OCI-LY7 (cell line): ENCODE results near the gene PLIN5. TPM values are rescaled to one million over a fixed set of nuclear protein-coding genes. Genes with fewer than 3 reads are reported as not detected.

Experiments
- BruUV-seq: library from RNA; stranded (reverse); fragments of 400-500 nt; replicated peaks from 2 replicates; lab custom pipeline; 2021; lab: Mats Ljungman, UMichigan
- CTCF ChIA-PET: fragments of 300-600 bp; sonication (Branson Sonifier 250); formaldehyde crosslinking; loops from one replicate; lab custom pipeline; 2022; ENCODE audit warnings: antibody characterized with exemption; ENCODE audit not compliant: unreplicated experiment; lab: Charles Lee
- POLR2A ChIA-PET: fragments of 300-600 bp; sonication (Branson Sonifier 250); formaldehyde crosslinking; loops from one replicate; lab custom pipeline; 2022; ENCODE audit warnings: antibody characterized with exemption; lab: Charles Lee
- DNase-seq: peaks from one replicate; pipeline ENCODE4 v3.0.0-alpha.2; 2015; ENCODE audit warnings: low spot score
- H2AFZ ChIP-seq: fragments of 200-600 bp; sonication (generic), shearing (Covaris generic); 2 replicates; pipeline ENCODE4 v1.6.1; 2014; ENCODE audit warnings: mild to moderate bottlenecking, antibody characterized with exemption, low read length, moderate library complexity
- H3K27ac ChIP-seq: fragments of 200-600 bp; sonication (generic); 2 replicates; pipeline ENCODE4 v1.5.1; 2014; ENCODE audit warnings: mixed run types, low read depth, mild to moderate bottlenecking, moderate library complexity, low read length, inconsistent platforms; ENCODE audit not compliant: poor library complexity, severe bottlenecking
- H3K36me3 ChIP-seq: fragments of 200-600 bp; sonication (generic); 2 replicates; pipeline ENCODE4 v1.6.1; 2014; ENCODE audit warnings: mild to moderate bottlenecking, antibody characterized with exemption, low read length, moderate library complexity, mixed read lengths; ENCODE audit not compliant: insufficient read depth
- H3K4me1 ChIP-seq: fragments of 200-600 bp; sonication (generic); 2 replicates; pipeline ENCODE4 v1.5.1; 2014; ENCODE audit warnings: mild to moderate bottlenecking, low read length; ENCODE audit not compliant: insufficient read depth, poor library complexity, severe bottlenecking
- H3K4me2 ChIP-seq: fragments of 200-600 bp; sonication (generic); 2 replicates; pipeline ENCODE4 v1.6.1; 2014; ENCODE audit warnings: mild to moderate bottlenecking, low read length
- H3K4me3 ChIP-seq: fragments of 200-600 bp; sonication (generic); 2 replicates; pipeline ENCODE4 v1.5.1; 2014; ENCODE audit warnings: mild to moderate bottlenecking, low read depth, low read length; ENCODE audit not compliant: poor library complexity, severe bottlenecking
- H3K79me2 ChIP-seq: fragments of 200-600 bp; sonication (generic); 2 replicates; pipeline ENCODE4 v1.6.1; 2016; ENCODE audit warnings: low read depth, mild to moderate bottlenecking, low read length, moderate library complexity, mixed read lengths; ENCODE audit not compliant: insufficient read depth
- H3K9me2 ChIP-seq: fragments of 200-600 bp; sonication (generic); 2 replicates; pipeline ENCODE4 v1.6.1; 2016; ENCODE audit warnings: mild to moderate bottlenecking, low read length, mixed read lengths; ENCODE audit not compliant: insufficient read depth
- H3K9me3 ChIP-seq: fragments of 200-600 bp; sonication (generic); 2 replicates; pipeline ENCODE4 v1.6.1; 2014; ENCODE audit warnings: mild to moderate bottlenecking, mixed run types, low read length, mixed read lengths
- H4K20me1 ChIP-seq: fragments of 200-600 bp; sonication (generic); 2 replicates; pipeline ENCODE4 v1.6.1; 2014; ENCODE audit warnings: mild to moderate bottlenecking, antibody characterized with exemption, low read length, moderate library complexity, mixed read lengths; ENCODE audit not compliant: insufficient read depth
- CTCF ChIP-seq: fragments of 200-600 bp; sonication (generic); conservative IDR thresholded peaks from 2 replicates; pipeline ENCODE4 v1.5.1; 2014; ENCODE audit warnings: mild to moderate bottlenecking, antibody characterized with exemption, low read length, moderate library complexity, mixed read lengths
- EZH2phosphoT487 ChIP-seq: fragments of 200-600 bp; sonication (generic); IDR thresholded peaks from 2 replicates; pipeline ENCODE4 v1.6.1; 2018; ENCODE audit warnings: low read depth, borderline replicate concordance, mild to moderate bottlenecking, mixed run types, antibody characterized with exemption, low read length, moderate library complexity, mixed read lengths
- intact Hi-C: fragments of 100-400 bp; cut with micrococcal nuclease; formaldehyde crosslinking; loops from one replicate; pipeline ENCODE4 v1.10.0; 2022; ENCODE audit not compliant: unreplicated experiment
- total RNA-seq, 2 experiments: library from RNA; depleted of rRNA in 1 of 2; stranded (reverse); fragments of >200 nt in 1 of 2; shearing (Covaris generic) in 1 of 2; gene quantifications; 2 replicates each; pipeline ENCODE4 v1.2.3, GENCODE V29; 2014 to 2022

Gene PLIN5
- total RNA-seq, 2 experiments from 2014 or later: 0.85 to 1.9 TPM

DNA sequence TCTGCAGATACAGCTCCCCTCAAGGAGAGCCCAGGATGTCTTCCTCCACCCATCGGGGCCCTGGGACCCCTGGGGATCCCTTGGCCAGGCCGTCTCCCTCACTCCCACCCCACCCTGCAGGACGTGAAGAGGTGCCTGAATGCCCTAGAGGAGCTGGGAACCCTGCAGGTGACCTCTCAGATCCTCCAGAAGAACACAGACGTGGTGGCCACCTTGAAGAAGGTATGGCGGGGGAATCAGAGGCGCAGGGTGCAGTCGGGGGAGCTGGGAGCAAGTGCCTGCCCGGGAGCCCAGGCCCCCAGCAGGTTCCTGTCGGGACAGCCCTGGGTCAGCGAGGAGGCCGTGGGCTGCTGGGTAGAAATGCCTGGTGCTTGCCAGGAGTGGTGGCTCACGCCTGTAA lies 36.3 kb downstream of the PLIN5 start:
- BruUV-seq: no TSS peak
- intact Hi-C loops: no loop called here
- POLR2A ChIA-PET: no interaction called here

DNA sequence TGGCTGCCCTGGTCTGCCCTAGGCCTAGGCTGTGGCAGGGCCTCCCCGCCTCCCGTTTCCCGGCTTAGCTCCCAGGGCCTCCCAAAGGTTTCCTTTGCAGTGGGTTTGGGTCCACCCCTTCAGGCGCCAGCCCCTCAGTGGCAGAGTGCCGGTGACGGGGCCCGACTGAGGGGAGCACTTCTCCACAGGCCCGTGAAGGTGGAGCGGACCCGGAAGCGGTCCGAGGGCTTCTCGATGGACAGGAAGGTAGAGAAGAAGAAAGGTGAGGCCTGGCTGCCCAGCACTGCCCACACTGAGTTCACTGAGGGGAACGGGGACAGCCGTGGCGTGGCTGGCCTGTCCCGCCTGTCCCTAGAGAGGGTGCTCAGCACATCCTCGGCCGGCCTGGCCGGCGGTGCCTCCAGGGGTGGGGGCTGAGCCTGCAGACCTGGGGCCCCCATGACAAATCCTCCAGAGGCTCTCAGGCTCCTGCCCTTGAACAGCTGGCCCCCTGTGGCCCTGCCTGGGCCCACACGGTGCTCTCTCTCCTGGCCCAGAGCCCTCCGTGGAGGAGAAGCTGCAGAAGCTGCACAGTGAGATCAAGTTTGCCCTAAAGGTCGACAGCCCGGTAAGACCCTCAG lies 37.1 kb downstream of the PLIN5 start:
- ChIA-PET POLR2A (no interaction called here), CTCF (no interaction called here)
- H3K9me3 ChIP-seq: no peaks in the 10 kb centered on the region
- H3K4me1 ChIP-seq: no peaks in the 10 kb centered on the region
- H4K20me1 ChIP-seq: no peaks in the 10 kb centered on the region
- no peak overlapping the region for H3K4me3 ChIP-seq
- no peak for TF ChIP-seq CTCF
- no peak for TF ChIP-seq EZH2phosphoT487
- H2AFZ ChIP-seq: no peak overlapping the region
- no peak for DNase-seq
- intact Hi-C loops: no loop called here
- no peaks in the 10 kb centered on the region for H3K79me2 ChIP-seq
- no TSS peak for BruUV-seq
- H3K36me3 ChIP-seq: peaks cover 51% of the 10 kb centered on the region
- H3K27ac ChIP-seq: no peak overlapping the region
- no peaks in the 10 kb centered on the region for H3K9me2 ChIP-seq
- H3K4me2 ChIP-seq: no peak overlapping the region

More for the DNA sequence above, 36.3 kb downstream of the PLIN5 start:
- Histone ChIP-seq H3K36me3 (peaks cover 43% of the 10 kb centered on the region), H2AFZ (no peak overlapping the region), H4K20me1 (no peaks in the 10 kb centered on the region), H3K9me3 (no peaks in the 10 kb centered on the region), H3K4me3 (no peak overlapping the region), H3K27ac (no peak overlapping the region), H3K9me2 (no peaks in the 10 kb centered on the region), H3K4me2 (no peak overlapping the region), H3K4me1 (no peaks in the 10 kb centered on the region), H3K79me2 (no peaks in the 10 kb centered on the region)
- CTCF ChIA-PET: no interaction called here
- DNase-seq: no peak
- no peak for TF ChIP-seq EZH2phosphoT487
- no peak for TF ChIP-seq CTCF

GRCh38 chr19:4496304-4496703 lies 38.7 kb downstream of the PLIN5 start:
- no TSS peak for BruUV-seq
- Histone ChIP-seq H3K4me1 (no peaks in the 10 kb centered on the region), H3K27ac (no peak overlapping the region), H3K9me3 (no peaks in the 10 kb centered on the region), H3K79me2 (no peaks in the 10 kb centered on the region), H2AFZ (no peak overlapping the region), H3K4me2 (no peak overlapping the region), H3K4me3 (no peak overlapping the region), H3K9me2 (no peaks in the 10 kb centered on the region), H3K36me3 (peaks cover 62% of the 10 kb centered on the region), H4K20me1 (no peaks in the 10 kb centered on the region)
- TF ChIP-seq CTCF (no peak), EZH2phosphoT487 (no peak)
- intact Hi-C loops: no loop called here
- ChIA-PET POLR2A (no interaction called here), CTCF (no interaction called here)
- no peak for DNase-seq
